Measurements from ENCODE around the gene CIAO3.

- TF ChIP-seq CTCF (optimal IDR thresholded peaks at IDR 0.05 in 1 of 3, IDR thresholded peaks at IDR 0.05 in 1 of 3, conservative IDR thresholded peaks at IDR 0.05 in 1 of 3; ENCODE audit: extremely low read depth in 1 of 3, insufficient read depth in 2 of 3, low read length in 3 of 3) (no peak), EZH2 (IDR thresholded peaks at IDR 0.05; ENCODE audit: low read length) (no peak)
Measured at GRCh38 chr16:708959-709358, 31.8 kb downstream of the CIAO3 start.
